Prostate gland (tissue), 2 donors: Measurements from ENCODE around the gene HPS3. TPM values are rescaled to one million over a fixed set of nuclear protein-coding genes. Genes with fewer than 3 reads are reported as not detected.

ENCODE experiments used
- DNase-seq: peaks from one replicate; pipeline ENCODE4 v3.0.0-alpha.2; 2019; ENCODE audit warnings: low spot score
- H3K27ac ChIP-seq, 2 donors: fragments of 200-600 bp; sonication (generic); 2 replicates each; pipeline ENCODE4 v1.5.1; 2017 to 2019
- H3K27me3 ChIP-seq: fragments of 200-600 bp; sonication (generic); replicated peaks from 2 replicates; pipeline ENCODE4 v1.5.1; 2019; ENCODE audit not compliant: insufficient read depth
- H3K36me3 ChIP-seq, 2 donors: fragments of 200-600 bp; sonication (generic); 1 replicate in 1 of 2; 2 replicates in 1 of 2; pipeline versions ENCODE4 v1.5.1 to v1.8.1; 2017 to 2019
- H3K4me1 ChIP-seq: fragments of 200-600 bp; sonication (generic); replicated peaks from 2 replicates; pipeline ENCODE4 v1.5.1; 2019
- H3K4me3 ChIP-seq, 2 donors: fragments of 200-600 bp; sonication (generic); 2 replicates each; pipeline ENCODE4 v1.5.1; 2017 to 2019
- H3K9me3 ChIP-seq: fragments of 200-600 bp; sonication (generic); 2 replicates; pipeline ENCODE4 v1.5.1; 2017
- CTCF ChIP-seq, 4 experiments: fragments of 200-600 bp in 2 of 4; fragments of 450-650 bp in 2 of 4; sonication (generic) in 2 of 4; IDR thresholded peaks; 1 replicate in 3 of 4; 2 replicates in 1 of 4; pipeline ENCODE4 v1.5.1; 2016 to 2019; ENCODE audit warnings: antibody characterized with exemption in 4 of 4, mild to moderate bottlenecking in 2 of 4, moderate library complexity in 2 of 4
- POLR2A ChIP-seq: fragments of 450-650 bp; IDR thresholded peaks from one replicate; pipeline ENCODE4 v1.6.1; 2016; ENCODE audit warnings: antibody characterized with exemption, mild to moderate bottlenecking
- POLR2AphosphoS5 ChIP-seq: sonication (generic); formaldehyde crosslinking; IDR thresholded peaks from one replicate; pipeline ENCODE4 v1.6.1; 2017; ENCODE audit warnings: antibody characterized with exemption
- WGBS: methylation state at CpG from one replicate; pipeline ENCODE4 v1.1.5; 2018; 5-methylcytosine and 5-hydroxymethylcytosine counted together
- intact Hi-C: fragments of 100-400 bp; cut with DNase I; formaldehyde crosslinking; loops from one replicate; pipeline ENCODE4 v1.14.2; 2022
- total RNA-seq, 2 donors: library from RNA; depleted of rRNA; stranded (reverse); fragments of >200 nt; gene quantifications; one replicate each; pipeline ENCODE4 v1.1.0, GENCODE V29; 2016

Gene HPS3
- total RNA-seq, 2 donors from 2014 or later, result 17.6 to 25.2 TPM

GRCh38 chr3:149177122-149177521 lies 47.7 kb downstream of the HPS3 start:
- H3K36me3 ChIP-seq, result no peaks in the 10 kb centered on the region
- no peaks in the 10 kb centered on the region for H3K4me1 ChIP-seq
- no peaks in the 10 kb centered on the region for H3K27me3 ChIP-seq
- no peak overlapping the region for H3K4me3 ChIP-seq
- no peak for DNase-seq
- no peak for TF ChIP-seq CTCF (IDR thresholded peaks at IDR 0.05)
- no peak for TF ChIP-seq POLR2A
- no peak for TF ChIP-seq POLR2AphosphoS5
- intact Hi-C loops, result no loop called here
- H3K9me3 ChIP-seq, result no peaks in the 10 kb centered on the region
- 100% methylated on average over 1 of the region's 1 CpG for WGBS
- H3K27ac ChIP-seq, result no peak overlapping the region

GRCh38 chr3:149179220-149179619 lies 49.8 kb downstream of the HPS3 start:
- TF ChIP-seq CTCF (IDR thresholded peaks at IDR 0.05) (no peak), POLR2A (no peak), POLR2AphosphoS5 (no peak)
- WGBS, result 79% methylated on average over 1 of the region's 1 CpG
- no peak overlapping the region for H3K27ac ChIP-seq
- no peak for DNase-seq
- no peak overlapping the region for H3K4me3 ChIP-seq
- no peaks in the 10 kb centered on the region for H3K36me3 ChIP-seq
- H3K9me3 ChIP-seq, result no peaks in the 10 kb centered on the region
- H3K4me1 ChIP-seq, result no peaks in the 10 kb centered on the region
- H3K27me3 ChIP-seq, result no peaks in the 10 kb centered on the region
- intact Hi-C loops, result no loop called here

GRCh38 chr3:149180057-149180573 lies 50.7 kb downstream of the HPS3 start:
- H3K4me1 ChIP-seq, result no peaks in the 10 kb centered on the region
- no peaks in the 10 kb centered on the region for H3K9me3 ChIP-seq
- no peak overlapping the region for H3K4me3 ChIP-seq
- TF ChIP-seq POLR2AphosphoS5 (peak; percentile 68), CTCF (IDR thresholded peaks at IDR 0.05) (no peak)
- H3K27me3 ChIP-seq, result no peaks in the 10 kb centered on the region
- no peak overlapping the region for H3K27ac ChIP-seq
- 56% methylated on average over 7 of the region's 7 CpGs for WGBS
- intact Hi-C loops, result no loop called here
- peak; percentile 6 for DNase-seq
- H3K36me3 ChIP-seq, result no peaks in the 10 kb centered on the region

DNA sequence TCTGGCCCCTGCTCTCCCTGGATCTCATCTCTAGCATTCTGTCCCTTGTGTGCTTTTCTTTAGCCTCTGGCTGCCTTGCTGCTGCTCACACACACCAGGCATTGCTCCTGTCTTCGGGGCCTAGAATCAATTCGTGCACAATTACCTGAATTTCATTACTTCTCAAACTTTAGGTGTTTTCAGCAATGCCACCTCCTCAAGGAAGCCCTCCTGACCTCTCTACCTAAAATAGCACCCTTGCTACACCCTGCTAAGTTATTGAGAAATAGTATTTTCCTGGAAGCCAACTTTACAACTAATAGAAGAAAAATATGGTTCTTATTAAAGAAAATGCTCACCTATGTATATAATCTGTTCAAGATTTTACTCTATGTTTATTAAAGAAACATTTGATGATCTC lies 51.7 kb downstream of the HPS3 start:
- intact Hi-C loops, result no loop called here
- WGBS, result 92% methylated on average over 2 of the region's 2 CpGs

More for the DNA sequence above, 51.7 kb downstream of the HPS3 start:
- TF ChIP-seq CTCF (IDR thresholded peaks at IDR 0.05) (no peak), POLR2A (no peak), POLR2AphosphoS5 (no peak)
- Histone ChIP-seq H3K4me3 (no peak overlapping the region), H3K27ac (no peak overlapping the region), H3K27me3 (no peaks in the 10 kb centered on the region), H3K4me1 (no peaks in the 10 kb centered on the region), H3K9me3 (no peaks in the 10 kb centered on the region), H3K36me3 (no peaks in the 10 kb centered on the region)
- DNase-seq, result no peak
